Measurements from ENCODE around the gene LHX4.

Gene LHX4

DNA sequence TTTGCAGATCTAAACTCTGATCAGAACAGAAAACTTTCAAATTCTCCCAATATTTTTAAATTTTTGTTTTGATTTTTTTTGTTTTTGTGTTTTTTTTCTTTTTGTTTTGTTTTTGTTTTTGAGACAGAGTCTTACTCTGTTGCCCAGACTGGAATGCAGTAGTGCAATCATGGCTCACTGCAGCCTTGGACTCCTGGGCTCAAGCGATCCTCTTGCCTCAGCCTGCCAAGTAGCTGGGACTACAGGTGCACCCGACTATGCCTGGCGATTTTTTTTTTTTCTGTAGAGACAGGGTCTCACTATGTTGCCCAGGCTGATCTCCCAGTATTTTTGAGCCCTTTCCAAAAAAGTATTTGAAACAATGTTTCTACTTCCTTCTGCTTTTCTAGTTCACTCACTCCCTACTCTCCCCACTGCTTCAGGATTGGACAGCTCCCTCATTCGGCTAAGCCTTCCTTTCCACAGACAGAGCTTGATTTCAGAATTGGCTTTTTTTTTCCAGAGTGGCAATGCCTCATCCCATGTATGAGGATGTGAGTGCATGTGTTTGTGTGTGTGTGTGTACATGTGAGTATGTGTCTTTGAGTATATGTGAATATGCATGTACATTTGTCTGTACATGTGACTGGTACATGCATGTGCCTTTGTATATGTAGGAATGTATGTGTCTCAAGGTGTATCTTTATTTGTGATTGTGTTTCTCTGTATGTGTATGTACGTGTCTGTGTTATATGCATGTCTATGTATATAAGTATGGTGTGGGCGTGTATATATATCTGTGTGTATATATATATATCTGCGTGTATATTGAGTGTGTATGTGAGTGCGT is 11.9 kb downstream of the LHX4 start:
- DNase-seq (ENCODE audit: low spot score): no peak

- no peak for DNase-seq (ENCODE audit: low spot score)
These were observed 13.6 kb downstream of the LHX4 start for GRCh38 chr1:180243517-180244221.

DNA sequence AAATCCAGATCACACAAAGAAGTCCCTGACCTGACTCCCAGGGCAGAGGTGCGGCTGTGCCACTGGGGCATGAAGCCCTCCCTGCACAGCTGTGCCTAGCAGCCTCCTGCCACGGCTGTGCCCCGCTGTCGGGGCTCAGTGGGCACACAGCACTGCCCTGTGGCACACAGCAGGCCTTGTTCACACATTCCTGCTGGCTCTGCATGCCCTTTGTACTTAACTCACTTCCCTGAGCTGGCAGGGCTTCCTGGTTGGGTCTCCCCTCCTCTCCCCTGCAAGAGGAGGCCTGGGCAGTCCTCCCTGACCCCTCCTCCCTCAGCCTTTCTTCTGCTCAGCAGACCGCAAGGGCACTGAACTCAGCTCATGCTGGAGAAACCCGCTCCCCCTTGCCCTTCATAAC is 14.8 kb downstream of the LHX4 start:
- no peak for DNase-seq (ENCODE audit: low spot score)

GRCh38 chr1:180246579-180246978 is 16.5 kb downstream of the LHX4 start:
- no peak for DNase-seq (ENCODE audit: low spot score)

GRCh38 chr1:180247061-180247460 is 17.0 kb downstream of the LHX4 start:
- DNase-seq (ENCODE audit: low spot score): no peak

- no peak for DNase-seq (ENCODE audit: low spot score)
These were observed 17.5 kb downstream of the LHX4 start for GRCh38 chr1:180247580-180247979.

GRCh38 chr1:180248176-180248575 is 18.1 kb downstream of the LHX4 start:
- DNase-seq (ENCODE audit: low spot score): no peak

- no peak for DNase-seq (ENCODE audit: low spot score)
These were observed 18.9 kb downstream of the LHX4 start for GRCh38 chr1:180248731-180249681.

DNA sequence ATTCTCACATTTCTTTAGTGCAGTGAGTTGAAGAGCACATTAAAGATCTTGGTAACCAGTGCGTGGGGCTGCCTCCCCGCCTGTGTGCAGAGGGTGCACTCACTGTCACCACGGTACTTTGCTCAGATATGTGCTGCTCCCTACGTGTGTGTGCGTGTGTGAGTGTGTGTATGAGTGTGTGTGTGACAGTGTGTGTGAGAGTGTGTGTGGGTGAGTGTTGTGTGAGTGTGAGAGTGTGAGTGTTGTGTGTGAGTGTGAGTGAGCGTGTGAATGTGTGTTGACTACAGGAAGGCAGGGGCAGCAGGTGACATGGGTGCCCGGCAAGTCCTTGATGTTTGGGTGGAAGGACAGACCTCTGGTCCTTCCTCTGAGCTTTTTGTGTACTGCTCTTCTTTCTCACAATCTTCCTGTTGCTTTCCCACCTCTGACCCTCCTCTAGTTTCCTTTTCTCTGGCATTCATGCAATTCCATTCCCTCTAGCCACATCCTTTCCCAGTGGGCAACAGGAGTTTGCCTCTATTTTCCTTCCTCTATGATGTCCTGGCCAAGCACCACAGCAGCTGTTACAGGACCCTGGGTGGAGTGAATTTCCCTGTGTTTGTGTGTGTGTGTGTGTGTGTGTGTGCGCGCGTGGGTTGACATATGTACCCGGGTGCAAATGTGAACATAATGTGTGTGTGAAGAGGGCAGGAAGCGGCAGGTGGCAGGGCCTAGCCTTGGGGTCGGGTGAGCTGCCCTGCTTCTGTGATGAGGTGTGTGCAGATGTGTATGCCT is 19.8 kb downstream of the LHX4 start:
- DNase-seq (ENCODE audit: low spot score): no peak

DNA sequence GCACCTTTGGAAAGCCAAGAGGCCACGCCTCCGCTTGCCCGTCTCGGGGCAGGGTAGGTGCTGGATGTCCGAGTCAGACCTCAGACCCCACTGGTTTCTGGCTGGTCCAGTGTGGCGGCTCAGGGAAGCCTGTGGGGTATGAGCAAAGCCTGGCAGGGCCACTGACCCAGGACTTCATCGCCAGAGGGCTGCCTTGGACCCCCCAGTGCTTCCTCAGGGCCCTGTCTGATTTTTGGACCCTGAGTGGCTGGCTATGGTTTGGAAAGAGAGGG is 20.4 kb downstream of the LHX4 start:
- no peak for DNase-seq (ENCODE audit: low spot score)

GRCh38 chr1:180250883-180251509 is 20.9 kb downstream of the LHX4 start:
- no peak for DNase-seq (ENCODE audit: low spot score)

DNA sequence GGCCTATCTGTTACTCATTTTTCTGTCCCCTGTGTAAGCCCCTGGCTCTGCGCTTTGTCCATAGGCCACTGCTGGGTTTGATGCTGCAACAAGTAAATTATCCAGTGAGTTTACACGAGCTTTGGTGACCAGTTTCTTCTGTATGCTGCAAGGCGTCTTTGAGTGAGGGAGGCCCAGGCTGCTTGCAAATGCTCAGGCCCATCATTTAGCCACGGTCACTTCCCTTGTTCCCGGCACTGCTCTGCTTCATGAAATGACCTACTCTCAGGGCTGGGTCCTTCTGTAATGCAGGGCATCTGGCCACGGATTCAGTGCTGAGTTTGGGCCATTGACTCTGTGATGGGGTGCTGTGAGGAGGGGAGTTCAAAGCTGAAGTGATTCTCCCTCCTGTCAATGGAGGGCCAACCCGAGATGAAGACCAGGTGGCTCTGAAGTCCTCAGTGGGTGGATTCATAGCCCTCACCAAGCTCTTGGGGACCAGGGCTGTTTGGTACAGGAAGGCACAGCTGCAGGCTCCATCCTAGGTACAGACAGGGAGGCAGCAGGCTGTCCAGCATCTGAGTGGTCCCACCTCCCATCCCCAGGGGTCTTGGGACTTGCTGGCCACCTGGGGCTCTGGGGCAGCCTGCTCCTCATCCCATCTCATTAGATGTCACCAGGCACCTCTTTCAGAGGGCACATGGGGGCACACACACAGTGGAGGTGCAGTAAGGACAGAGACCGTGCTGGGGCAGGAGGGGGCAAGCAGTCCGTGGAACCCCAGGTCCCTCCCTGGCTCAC is 21.7 kb downstream of the LHX4 start:
- DNase-seq (ENCODE audit: low spot score): no peak

- DNase-seq (ENCODE audit: low spot score): peak; percentile 71
These were observed 22.8 kb downstream of the LHX4 start for GRCh38 chr1:180252638-180253536.

- DNase-seq (ENCODE audit: low spot score): no peak
These were observed 23.8 kb downstream of the LHX4 start for GRCh38 chr1:180253585-180254495.

DNA sequence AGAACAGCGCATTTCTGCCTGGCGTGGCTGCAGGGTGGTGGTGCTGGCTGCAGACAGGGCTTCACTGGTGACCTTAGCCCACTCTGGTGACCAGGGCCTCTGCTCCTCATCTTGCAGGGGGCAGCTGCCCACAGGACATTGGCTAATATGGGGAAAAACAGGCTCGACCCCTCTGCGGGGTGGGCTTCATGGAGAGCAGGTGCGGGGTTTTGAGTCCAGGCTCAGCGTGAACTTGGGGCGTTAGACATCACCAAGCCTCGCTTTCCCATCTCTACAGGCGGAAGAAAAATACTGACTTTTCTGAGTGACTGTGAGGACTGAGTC is 24.4 kb downstream of the LHX4 start:
- no peak for DNase-seq (ENCODE audit: low spot score)

DNA sequence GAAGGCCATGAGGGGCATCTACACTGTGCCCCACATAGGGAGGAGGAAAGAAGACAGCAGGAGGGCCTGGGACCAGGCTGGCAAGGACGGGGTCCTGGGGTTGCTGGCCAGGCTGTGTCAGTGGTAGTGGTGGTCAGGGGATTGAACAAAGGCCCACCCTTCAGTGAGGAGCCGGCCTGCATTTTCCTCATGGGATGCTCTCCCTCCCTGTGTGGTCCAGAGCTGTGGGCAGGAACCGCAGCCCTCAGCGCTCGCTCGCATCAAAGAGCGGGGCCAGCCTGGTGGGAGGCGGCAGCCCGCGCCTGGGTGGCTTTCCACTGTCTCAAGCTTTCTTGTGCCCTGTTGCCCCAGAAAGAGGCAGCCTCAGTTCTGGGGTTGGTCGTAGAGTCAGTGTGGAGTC is 24.8 kb downstream of the LHX4 start:
- no peak for DNase-seq (ENCODE audit: low spot score)

DNA sequence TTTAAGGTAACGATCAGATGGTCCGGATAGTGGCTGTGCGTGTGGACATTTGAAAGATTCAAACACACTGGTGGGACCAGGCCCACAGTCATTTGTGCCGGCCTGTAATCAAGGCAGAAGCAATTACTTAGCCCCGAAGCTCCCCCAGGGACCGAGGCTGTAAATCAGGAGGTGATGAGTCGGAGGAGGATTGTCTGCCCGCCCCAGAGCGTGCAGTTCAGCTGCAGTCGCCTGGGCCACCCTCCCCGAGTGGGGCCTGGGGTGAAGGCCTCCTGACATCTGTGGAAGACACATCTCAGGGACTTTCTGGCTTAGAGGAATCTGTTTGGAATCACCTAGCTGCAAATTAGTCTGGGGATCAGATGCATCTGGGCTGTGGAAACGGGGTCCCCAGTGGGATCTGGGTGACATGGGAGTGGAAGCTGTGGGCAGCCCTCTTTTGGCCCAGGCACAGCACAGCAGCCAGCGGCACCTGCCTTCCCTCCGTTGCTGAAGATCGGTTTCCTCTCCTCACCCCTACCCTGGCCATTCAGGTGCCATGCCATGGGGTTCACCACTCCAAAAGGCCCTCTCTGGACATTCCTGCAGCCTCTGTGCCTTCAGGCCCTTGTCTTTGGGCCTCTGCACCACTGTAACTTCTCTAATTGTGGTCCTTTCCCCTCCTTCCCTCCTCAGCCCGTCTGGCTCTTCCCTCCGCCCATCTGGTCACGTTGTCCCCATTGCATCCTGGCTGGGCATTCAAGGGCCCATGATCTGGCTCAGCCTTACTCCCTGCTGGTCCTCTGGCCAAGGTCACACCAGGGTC is 25.7 kb downstream of the LHX4 start:
- peak; percentile 42 for DNase-seq (ENCODE audit: low spot score)
